IPS-15b (cell line): ENCODE data around the gene UPK1B.

Experiments used
- H3K27me3 ChIP-seq: one replicate; pipeline ENCODE4 v1.6.1; 2013; ENCODE audit warnings: low read length; ENCODE audit not compliant: control insufficient read depth, insufficient read depth
- H3K36me3 ChIP-seq: one replicate; pipeline ENCODE4 v1.6.1; 2013; ENCODE audit warnings: low read length; ENCODE audit not compliant: control insufficient read depth, insufficient read depth
- H3K4me1 ChIP-seq: one replicate; pipeline ENCODE4 v1.6.1; 2013; ENCODE audit warnings: mild to moderate bottlenecking, low read length; ENCODE audit not compliant: control insufficient read depth, insufficient read depth
- H3K4me3 ChIP-seq: one replicate; pipeline ENCODE4 v1.5.1; 2013; ENCODE audit warnings: low read depth, low read length
- H3K9ac ChIP-seq: one replicate; pipeline ENCODE4 v1.6.1; 2013; ENCODE audit warnings: low read depth, mild to moderate bottlenecking, low read length
- H3K9me3 ChIP-seq: one replicate; pipeline ENCODE4 v1.6.1; 2013; ENCODE audit warnings: mild to moderate bottlenecking, low read length; ENCODE audit not compliant: control insufficient read depth, insufficient read depth

UPK1B gene

DNA sequence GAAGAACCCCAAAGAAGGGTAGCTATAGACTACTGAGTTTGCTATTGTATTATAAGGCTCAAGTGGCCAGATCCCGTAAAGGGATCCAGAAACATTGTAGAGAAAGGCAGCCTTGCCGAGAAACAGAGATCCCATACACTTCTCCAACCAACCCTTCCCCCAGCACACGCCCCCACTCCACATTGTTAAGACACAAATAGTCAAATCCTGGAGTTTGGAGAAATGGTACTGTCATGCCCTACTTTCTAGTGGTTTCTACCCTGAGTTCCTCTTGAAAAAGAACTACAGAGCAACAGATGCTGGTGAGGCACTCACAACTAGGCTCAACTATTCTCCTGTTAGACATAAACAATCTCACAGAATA, 34.1 kb downstream of the UPK1B start:
- H3K27me3 ChIP-seq = no peaks in the 10 kb centered on the region
- H3K36me3 ChIP-seq = peaks cover 2% of the 10 kb centered on the region
- H3K9ac ChIP-seq = no peak overlapping the region
- no peaks in the 10 kb centered on the region for H3K9me3 ChIP-seq
- no peak overlapping the region for H3K4me3 ChIP-seq
- no peaks in the 10 kb centered on the region for H3K4me1 ChIP-seq

DNA sequence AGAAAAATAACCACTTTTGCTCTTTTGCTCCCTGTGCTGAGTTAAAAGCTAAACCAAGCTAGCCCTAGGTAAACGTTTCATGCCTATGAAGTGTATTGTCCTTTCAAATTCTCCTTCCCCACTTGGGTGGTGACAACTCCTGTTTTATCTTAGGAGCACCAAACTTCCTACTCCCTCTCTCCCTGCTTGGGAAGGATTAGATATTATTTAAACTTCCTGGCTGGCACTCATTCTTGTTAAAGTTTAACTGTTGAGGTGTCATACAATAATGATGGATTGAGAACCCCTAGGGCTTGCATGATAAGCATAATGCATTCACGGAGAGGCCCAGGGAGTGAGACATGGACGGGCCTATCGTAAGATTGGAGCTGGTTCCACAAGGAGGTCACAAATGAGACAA, 37.8 kb downstream of the UPK1B start:
- Histone ChIP-seq H3K27me3 (no peaks in the 10 kb centered on the region), H3K9ac (no peak overlapping the region), H3K4me3 (no peak overlapping the region), H3K9me3 (no peaks in the 10 kb centered on the region), H3K36me3 (peaks cover 15% of the 10 kb centered on the region), H3K4me1 (no peaks in the 10 kb centered on the region)

DNA sequence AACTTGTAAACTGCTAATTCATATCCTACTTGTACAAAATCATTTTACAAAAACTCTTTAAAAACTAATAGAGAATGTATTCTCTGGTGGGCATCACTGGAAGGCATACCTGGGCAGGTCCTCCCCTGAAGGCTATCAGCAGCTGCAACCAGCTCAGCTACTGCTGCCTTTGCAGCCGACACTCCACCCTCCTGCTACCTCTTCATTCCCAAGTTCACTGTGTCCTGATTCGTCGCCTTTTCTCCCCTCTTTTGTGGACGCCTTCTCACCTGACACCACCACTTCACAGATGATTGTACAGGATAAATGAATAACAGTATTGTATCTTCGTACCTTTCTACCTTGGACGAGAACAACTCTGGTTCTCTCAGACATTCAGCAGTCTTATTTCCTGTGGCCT, 38.4 kb downstream of the UPK1B start:
- no peaks in the 10 kb centered on the region for H3K4me1 ChIP-seq
- H3K9ac ChIP-seq = no peak overlapping the region
- peaks cover 15% of the 10 kb centered on the region for H3K36me3 ChIP-seq
- H3K27me3 ChIP-seq = no peaks in the 10 kb centered on the region
- H3K9me3 ChIP-seq = no peaks in the 10 kb centered on the region
- no peak overlapping the region for H3K4me3 ChIP-seq

DNA sequence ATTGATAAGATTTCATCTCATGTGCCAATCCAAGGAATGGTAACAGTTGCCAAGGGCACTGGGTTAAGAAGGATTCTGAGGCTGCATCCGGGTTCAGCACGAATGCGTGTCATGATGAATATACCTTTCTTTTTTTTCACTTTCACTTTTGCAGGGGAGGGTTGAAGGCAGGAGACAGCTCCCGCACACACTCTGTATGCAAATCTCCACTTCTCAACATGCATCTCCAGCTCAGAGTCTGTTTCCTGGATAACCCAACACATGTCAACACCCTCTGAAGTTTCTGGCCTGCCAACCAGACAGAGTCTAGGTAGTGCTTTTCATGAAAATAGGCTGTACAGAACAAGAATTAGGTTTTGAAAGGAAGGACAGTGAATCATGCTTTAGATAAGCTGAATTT, 45.7 kb downstream of the UPK1B start:
- H3K27me3 ChIP-seq = no peaks in the 10 kb centered on the region
- H3K9ac ChIP-seq = no peak overlapping the region
- H3K9me3 ChIP-seq = no peaks in the 10 kb centered on the region
- H3K4me3 ChIP-seq = no peak overlapping the region
- H3K36me3 ChIP-seq = peaks cover 41% of the 10 kb centered on the region
- no peaks in the 10 kb centered on the region for H3K4me1 ChIP-seq

DNA sequence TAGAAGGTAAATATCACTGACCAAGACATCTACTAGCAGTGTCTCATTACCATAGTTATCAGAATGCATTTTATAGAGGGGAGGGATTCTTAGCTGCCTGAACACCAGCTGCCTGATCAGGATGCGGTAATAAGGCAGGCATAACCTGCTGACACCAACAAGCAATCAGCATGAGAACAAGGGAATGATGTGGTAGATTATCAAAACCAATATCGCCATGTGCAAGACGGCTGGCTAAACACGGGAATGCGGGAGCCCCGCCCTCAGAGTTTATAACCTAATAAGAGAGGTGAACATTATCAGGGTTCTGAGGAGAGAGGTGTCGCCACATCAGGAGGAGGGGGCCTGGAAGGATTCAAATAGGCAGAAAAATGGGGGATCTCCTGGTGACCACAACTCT, 46.8 kb downstream of the UPK1B start:
- Histone ChIP-seq H3K36me3 (peaks cover 38% of the 10 kb centered on the region), H3K4me3 (no peak overlapping the region), H3K4me1 (no peaks in the 10 kb centered on the region), H3K9ac (no peak overlapping the region), H3K27me3 (no peaks in the 10 kb centered on the region), H3K9me3 (no peaks in the 10 kb centered on the region)

DNA sequence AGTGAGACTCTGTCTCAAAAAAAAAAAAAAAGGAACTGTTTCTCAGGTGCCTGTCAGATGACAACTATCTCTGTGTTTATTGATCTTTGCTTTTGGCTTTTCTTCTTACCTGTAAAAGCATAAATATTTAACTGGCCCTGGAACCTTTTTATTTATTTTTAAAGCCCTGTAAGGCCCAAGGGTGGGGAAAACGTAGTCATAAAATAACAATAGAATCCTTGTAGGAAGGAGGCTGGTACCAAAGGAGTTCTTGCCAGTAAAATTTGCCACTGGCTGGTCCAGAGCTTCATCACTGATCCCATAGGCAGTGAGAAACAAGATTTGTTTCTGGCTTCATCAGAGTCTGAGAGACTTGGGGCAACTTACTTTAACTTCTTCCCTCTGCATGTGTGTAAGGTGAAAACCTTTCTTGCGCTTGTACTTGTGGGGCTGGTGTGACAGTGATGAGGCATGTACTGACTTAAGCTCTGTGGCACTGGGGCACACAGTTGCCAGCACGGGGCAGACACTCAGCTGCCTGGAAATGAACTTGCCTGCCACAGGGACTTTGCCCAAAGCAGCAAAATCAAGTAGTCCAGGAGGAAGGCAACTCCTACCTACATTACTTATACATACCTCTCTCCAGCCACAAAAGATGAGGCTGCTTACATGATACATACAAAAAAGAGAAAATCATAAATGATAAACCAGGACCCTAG, 47.7 kb downstream of the UPK1B start:
- no peaks in the 10 kb centered on the region for H3K9me3 ChIP-seq
- no peak overlapping the region for H3K9ac ChIP-seq
- no peak overlapping the region for H3K4me3 ChIP-seq
- H3K4me1 ChIP-seq = no peaks in the 10 kb centered on the region
- H3K36me3 ChIP-seq = peaks cover 31% of the 10 kb centered on the region
- no peaks in the 10 kb centered on the region for H3K27me3 ChIP-seq

DNA sequence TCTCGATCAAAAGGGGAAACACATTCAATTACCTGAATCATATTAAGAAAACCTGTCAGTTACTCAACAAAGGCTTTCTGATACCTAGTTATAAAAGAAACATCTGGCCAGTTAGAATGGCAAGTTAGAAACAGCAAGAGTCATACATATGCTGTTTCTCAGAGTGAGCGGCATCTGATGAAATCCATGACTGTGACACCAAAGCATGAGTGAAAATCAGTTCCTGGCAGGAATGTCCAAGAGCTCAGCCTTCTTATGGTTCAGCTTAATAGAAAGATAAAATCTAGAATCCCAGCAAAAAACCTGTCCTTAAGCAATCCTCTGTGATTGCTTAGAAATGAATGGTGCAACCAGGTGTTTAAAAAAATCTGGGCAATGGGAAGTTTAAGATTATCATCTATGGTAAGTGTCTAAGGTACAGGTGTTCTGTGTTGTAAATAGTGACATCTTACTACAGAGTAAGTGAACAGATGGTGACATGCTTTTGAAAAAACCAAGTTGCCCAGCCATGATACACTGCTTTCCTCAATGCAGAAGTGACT, 48.5 kb downstream of the UPK1B start:
- H3K36me3 ChIP-seq = peaks cover 36% of the 10 kb centered on the region
- H3K4me1 ChIP-seq = no peaks in the 10 kb centered on the region
- H3K9me3 ChIP-seq = no peaks in the 10 kb centered on the region
- H3K4me3 ChIP-seq = no peak overlapping the region
- no peaks in the 10 kb centered on the region for H3K27me3 ChIP-seq
- no peak overlapping the region for H3K9ac ChIP-seq

DNA sequence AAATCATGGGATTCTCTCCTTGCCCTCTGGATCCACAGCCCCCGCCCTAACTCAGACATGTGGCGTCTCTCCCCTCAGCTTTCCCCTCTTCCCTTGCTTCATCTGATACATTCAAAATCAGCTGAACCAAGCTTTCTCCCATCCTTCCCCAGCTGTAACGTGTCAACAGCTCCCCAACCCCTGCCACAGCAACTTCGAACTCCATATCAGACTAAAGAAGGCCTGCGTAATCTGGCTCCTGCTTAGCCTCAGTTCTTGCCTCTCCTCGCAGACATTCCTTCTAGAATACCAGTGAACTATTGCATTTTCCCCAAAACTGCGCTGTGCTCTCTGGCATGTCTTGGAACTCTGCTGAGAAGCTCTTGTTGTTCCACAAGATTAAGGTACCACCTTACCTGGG, 49.0 kb downstream of the UPK1B start:
- Histone ChIP-seq H3K9me3 (no peaks in the 10 kb centered on the region), H3K27me3 (no peaks in the 10 kb centered on the region), H3K4me3 (no peak overlapping the region), H3K4me1 (no peaks in the 10 kb centered on the region), H3K9ac (no peak overlapping the region), H3K36me3 (peaks cover 37% of the 10 kb centered on the region)

DNA sequence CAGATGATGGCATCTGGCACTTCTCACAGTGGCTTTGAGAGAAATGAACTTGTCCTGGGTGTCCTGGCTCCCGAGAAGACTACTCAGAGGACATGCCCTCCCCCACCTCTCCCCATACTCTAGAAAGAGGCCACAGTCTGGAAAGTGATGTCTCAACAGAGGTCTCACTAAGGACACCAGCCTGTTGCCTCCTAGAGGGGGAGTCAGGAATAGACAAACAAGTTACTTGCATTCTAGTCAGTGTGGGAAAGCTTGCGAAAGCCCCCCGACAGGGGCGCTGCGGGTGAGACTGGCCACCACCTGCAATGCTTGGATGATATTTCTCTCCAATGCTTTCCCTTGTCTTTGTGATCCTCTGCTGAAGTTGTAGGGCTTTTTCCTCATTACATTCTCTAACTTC, 50.1 kb downstream of the UPK1B start:
- Histone ChIP-seq H3K4me3 (no peak overlapping the region), H3K4me1 (no peaks in the 10 kb centered on the region), H3K27me3 (no peaks in the 10 kb centered on the region), H3K36me3 (peaks cover 34% of the 10 kb centered on the region), H3K9ac (no peak overlapping the region), H3K9me3 (no peaks in the 10 kb centered on the region)

DNA sequence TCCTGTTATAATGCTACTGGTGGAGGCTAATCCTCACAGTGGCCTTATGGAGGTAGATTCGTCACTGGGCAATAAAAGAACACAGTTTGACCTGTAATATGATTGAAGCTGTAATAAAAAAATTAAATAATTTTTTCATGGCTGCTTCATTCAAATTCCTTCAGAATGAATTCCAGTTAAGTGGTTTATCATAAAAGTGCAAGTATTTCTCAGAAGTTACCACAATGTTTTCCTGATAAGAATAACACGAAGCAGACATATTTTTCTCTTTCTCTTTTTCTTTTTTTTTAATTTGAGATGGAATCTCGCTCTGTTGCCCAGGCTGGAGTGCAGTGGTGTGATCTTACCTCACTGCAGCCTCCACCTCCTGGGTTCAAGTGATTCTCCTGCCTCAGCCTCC, 51.7 kb downstream of the UPK1B start:
- Histone ChIP-seq H3K9ac (no peak overlapping the region), H3K36me3 (peaks cover 35% of the 10 kb centered on the region), H3K9me3 (no peaks in the 10 kb centered on the region), H3K4me1 (no peaks in the 10 kb centered on the region), H3K27me3 (no peaks in the 10 kb centered on the region), H3K4me3 (no peak overlapping the region)

DNA sequence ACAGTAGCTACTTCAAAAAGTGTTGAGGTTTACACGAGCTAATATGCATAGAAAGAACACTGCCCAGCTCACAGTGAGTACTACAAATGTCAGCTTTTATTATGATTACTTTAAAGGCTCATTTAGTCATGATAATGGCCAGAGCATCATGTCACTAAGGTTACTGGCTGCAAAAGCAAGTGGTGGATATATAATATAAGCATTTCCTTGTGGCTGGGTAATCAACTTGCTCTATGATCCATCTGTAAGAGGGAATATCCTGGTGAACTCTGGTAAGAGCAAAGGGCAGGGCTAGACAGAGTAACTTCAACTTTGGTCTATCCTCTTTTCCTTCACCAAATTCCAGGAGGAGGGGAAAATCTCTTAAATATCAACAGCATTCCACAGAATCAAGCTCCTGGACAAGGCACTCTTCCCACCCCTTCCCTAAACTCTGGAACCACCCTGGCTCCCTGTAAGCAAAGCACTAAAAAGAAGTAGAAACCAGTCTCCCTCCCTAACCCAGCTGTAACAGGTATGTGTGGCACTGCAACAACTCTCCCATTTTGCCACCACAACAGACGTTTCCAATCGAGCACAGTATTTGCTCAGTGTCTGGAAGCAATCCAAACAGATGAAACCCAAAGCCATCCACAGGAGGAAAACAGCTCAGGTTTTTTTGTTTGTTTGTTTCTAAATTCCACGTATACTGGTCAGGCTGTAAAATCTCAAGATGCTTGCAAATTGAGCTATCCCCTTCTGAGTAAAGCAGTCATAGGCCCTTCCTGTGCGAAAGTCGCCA, 53.9 kb downstream of the UPK1B start:
- no peaks in the 10 kb centered on the region for H3K4me1 ChIP-seq
- H3K9me3 ChIP-seq = no peaks in the 10 kb centered on the region
- no peaks in the 10 kb centered on the region for H3K27me3 ChIP-seq
- no peak overlapping the region for H3K9ac ChIP-seq
- peaks cover 37% of the 10 kb centered on the region for H3K36me3 ChIP-seq
- no peak overlapping the region for H3K4me3 ChIP-seq
